Measurements from ENCODE around the gene DIO1.
A peak's percentile ranks its signal among the peaks of the same experiment; 100 is the strongest.

Gene DIO1

GRCh38 chr1:53938136-53938830 is 44.3 kb downstream of the DIO1 start:
- H3K4me3 Mint-ChIP-seq, result no peak overlapping the region
- peaks cover 11% of the 10 kb centered on the region for H3K4me1 Mint-ChIP-seq
- peaks cover 3% of the 10 kb centered on the region for H3K27me3 Mint-ChIP-seq (ENCODE audit: low read depth, poor library complexity)
- H3K36me3 Mint-ChIP-seq (ENCODE audit: low read depth), result peaks cover 76% of the 10 kb centered on the region
- no peak overlapping the region for H3K27ac Mint-ChIP-seq
- DNase-seq, result no peak
- H3K9me3 Mint-ChIP-seq, result peaks cover 48% of the 10 kb centered on the region
- no peak for TF ChIP-seq CTCF (IDR thresholded peaks at IDR 0.05)

- Mint-ChIP-seq H3K9me3 (peaks cover 16% of the 10 kb centered on the region), H3K36me3 (ENCODE audit: low read depth) (peaks cover 49% of the 10 kb centered on the region), H3K4me3 (no peak overlapping the region), H3K4me1 (peaks cover 36% of the 10 kb centered on the region), H3K27me3 (ENCODE audit: low read depth, poor library complexity) (peaks cover 1% of the 10 kb centered on the region), H3K27ac (no peak overlapping the region)
- no peak for TF ChIP-seq CTCF (IDR thresholded peaks at IDR 0.05)
- DNase-seq, result no peak
These were observed 48.4 kb downstream of the DIO1 start for GRCh38 chr1:53942127-53942957.

- H3K27ac Mint-ChIP-seq, result peak overlapping the region; percentile 7
- DNase-seq, result no peak
- peak overlapping the region; percentile 75 for H3K4me3 Mint-ChIP-seq
- peaks cover 41% of the 10 kb centered on the region for H3K36me3 Mint-ChIP-seq (ENCODE audit: low read depth)
- H3K4me1 Mint-ChIP-seq, result peaks cover 44% of the 10 kb centered on the region
- TF ChIP-seq CTCF (IDR thresholded peaks at IDR 0.05), result no peak
- no peaks in the 10 kb centered on the region for H3K27me3 Mint-ChIP-seq (ENCODE audit: low read depth, poor library complexity)
- H3K9me3 Mint-ChIP-seq, result peaks cover 12% of the 10 kb centered on the region
These were observed 49.1 kb downstream of the DIO1 start for GRCh38 chr1:53943090-53943489.

GRCh38 chr1:53943490-53944043 is 49.6 kb downstream of the DIO1 start:
- no peaks in the 10 kb centered on the region for H3K27me3 Mint-ChIP-seq (ENCODE audit: low read depth, poor library complexity)
- peak overlapping the region; percentile 75 for H3K4me3 Mint-ChIP-seq
- no peak for DNase-seq
- peaks cover 37% of the 10 kb centered on the region for H3K36me3 Mint-ChIP-seq (ENCODE audit: low read depth)
- no peak for TF ChIP-seq CTCF (IDR thresholded peaks at IDR 0.05)
- H3K9me3 Mint-ChIP-seq, result peaks cover 12% of the 10 kb centered on the region
- peak overlapping the region; percentile 7 for H3K27ac Mint-ChIP-seq
- peaks cover 49% of the 10 kb centered on the region for H3K4me1 Mint-ChIP-seq

- Mint-ChIP-seq H3K27ac (no peak overlapping the region), H3K9me3 (peaks cover 7% of the 10 kb centered on the region), H3K4me3 (peak overlapping the region; percentile 90), H3K36me3 (ENCODE audit: low read depth) (peaks cover 29% of the 10 kb centered on the region), H3K27me3 (ENCODE audit: low read depth, poor library complexity) (no peaks in the 10 kb centered on the region), H3K4me1 (peaks cover 59% of the 10 kb centered on the region)
- no peak for TF ChIP-seq CTCF (IDR thresholded peaks at IDR 0.05)
- peak; percentile 8 for DNase-seq
These were observed 50.6 kb downstream of the DIO1 start for GRCh38 chr1:53944469-53945182.
